ENCODE data around the gene C1orf174.

C1orf174 gene

GRCh38 chr1:3883194-3883925 lies 16.7 kb downstream of the C1orf174 start:
- H3K4me3 ChIP-seq (ENCODE audit: low read depth, low read length), result no peak overlapping the region
- TF ChIP-seq, protein P1, sequence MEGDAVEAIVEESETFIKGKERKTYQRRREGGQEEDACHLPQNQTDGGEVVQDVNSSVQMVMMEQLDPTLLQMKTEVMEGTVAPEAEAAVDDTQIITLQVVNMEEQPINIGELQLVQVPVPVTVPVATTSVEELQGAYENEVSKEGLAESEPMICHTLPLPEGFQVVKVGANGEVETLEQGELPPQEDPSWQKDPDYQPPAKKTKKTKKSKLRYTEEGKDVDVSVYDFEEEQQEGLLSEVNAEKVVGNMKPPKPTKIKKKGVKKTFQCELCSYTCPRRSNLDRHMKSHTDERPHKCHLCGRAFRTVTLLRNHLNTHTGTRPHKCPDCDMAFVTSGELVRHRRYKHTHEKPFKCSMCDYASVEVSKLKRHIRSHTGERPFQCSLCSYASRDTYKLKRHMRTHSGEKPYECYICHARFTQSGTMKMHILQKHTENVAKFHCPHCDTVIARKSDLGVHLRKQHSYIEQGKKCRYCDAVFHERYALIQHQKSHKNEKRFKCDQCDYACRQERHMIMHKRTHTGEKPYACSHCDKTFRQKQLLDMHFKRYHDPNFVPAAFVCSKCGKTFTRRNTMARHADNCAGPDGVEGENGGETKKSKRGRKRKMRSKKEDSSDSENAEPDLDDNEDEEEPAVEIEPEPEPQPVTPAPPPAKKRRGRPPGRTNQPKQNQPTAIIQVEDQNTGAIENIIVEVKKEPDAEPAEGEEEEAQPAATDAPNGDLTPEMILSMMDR (IDR thresholded peaks at IDR 0.05; ENCODE audit: insufficient read depth, low read depth, low read length, missing control alignments), result no peak
- no peak for DNase-seq (ENCODE audit: low read depth)

- no peak for DNase-seq (ENCODE audit: low read depth)
- TF ChIP-seq, protein P1 (IDR thresholded peaks at IDR 0.05; ENCODE audit: insufficient read depth, low read depth, low read length, missing control alignments), result no peak
- H3K4me3 ChIP-seq (ENCODE audit: low read depth, low read length), result no peak overlapping the region
These were observed 18.9 kb downstream of the C1orf174 start for GRCh38 chr1:3881193-3881480.

DNA sequence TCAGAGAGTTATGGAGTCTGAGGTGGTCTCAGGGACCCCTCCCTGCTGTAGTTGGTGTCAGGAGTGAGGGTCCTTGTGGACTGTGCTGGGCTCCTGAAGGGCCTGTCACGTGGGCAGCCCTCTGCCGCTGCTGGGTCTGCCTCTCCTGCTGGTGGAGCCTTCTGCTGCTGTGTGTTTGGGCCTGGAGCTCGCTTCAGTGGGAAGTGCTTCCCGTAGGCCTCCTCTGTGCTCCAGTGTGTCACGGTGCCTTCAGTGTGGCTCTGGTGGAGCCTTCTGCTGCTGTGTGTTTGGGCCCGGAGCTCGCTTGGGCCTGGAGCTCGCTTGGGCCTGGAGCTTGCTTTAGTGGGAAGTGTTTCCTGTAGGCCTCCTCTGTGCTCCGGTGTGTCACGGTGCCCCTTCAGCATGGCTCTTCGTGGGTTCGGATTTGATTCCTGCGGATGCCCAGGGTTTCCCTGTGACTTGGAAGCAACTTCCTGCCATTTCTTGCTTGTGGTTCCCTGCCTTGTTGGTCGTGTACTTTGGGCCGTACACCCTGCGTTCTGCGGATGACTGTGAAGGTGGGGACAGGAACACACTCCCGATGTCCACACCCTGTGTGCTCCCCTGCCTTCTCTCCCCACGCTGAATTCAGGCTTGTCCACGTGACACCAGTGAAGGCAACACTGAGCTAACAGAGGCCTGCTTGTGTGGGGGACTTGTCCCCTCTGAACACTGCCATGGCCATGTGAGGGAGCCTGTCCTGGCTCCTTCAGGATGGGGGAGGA lies 19.5 kb downstream of the C1orf174 start:
- no peak overlapping the region for H3K4me3 ChIP-seq (ENCODE audit: low read depth, low read length)
- DNase-seq (ENCODE audit: low read depth), result no peak
- TF ChIP-seq, protein P1 (IDR thresholded peaks at IDR 0.05; ENCODE audit: insufficient read depth, low read depth, low read length, missing control alignments), result no peak

DNA sequence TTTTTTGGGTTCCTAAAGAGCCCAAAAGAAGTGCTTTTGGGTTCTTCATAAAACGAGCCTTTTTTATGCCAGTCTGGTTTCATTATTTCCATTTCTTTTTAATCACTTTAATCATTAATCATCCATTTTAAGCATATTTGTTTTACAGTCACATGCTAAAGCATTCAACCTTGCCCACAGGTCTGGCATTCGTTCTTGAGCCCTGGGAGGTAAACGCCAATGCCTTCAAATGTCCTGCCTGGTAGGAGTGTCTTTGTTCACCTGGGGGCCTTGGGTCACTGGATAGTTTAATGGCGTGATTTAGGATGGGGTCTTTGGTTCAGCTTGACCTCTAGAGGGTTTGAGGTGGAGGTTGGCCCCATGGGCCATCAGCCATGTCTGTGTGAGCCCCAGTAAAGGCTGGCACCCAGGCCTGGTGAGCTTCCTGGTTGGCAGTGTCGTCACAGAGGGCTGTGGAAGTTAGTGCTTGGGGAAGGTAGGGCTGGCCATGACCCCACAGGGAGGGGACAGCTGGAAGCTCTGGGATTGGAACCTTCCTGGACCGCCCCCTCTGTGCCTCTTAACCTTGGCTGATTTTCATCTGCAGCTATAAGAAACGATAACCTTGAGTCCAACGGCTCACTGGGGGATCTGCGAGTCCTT lies 20.2 kb downstream of the C1orf174 start:
- no peak overlapping the region for H3K4me3 ChIP-seq (ENCODE audit: low read depth, low read length)
- no peak for DNase-seq (ENCODE audit: low read depth)
- TF ChIP-seq, protein P1 (IDR thresholded peaks at IDR 0.05; ENCODE audit: insufficient read depth, low read depth, low read length, missing control alignments), result no peak

DNA sequence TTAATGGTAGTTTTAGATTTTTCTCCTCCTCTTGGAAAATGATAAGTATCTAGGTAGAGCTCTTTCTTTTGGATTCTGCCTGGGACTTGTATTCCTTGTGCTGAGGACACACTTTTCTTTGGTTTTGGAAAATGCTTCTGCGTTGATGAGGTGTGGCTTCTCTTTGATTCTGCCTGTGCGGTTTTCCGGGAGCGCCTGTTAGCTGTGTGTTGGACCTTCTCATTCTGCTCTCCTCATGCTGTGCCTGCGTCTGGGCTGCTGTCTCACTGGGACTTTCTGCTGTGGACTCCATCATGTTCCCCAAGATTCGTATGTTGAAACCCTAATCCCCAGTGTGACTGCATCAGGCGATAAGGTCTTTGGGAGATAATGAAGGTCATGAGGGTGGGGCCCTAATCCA lies 21.0 kb downstream of the C1orf174 start:
- no peak overlapping the region for H3K4me3 ChIP-seq (ENCODE audit: low read depth, low read length)
- TF ChIP-seq, protein P1 (IDR thresholded peaks at IDR 0.05; ENCODE audit: insufficient read depth, low read depth, low read length, missing control alignments), result no peak
- no peak for DNase-seq (ENCODE audit: low read depth)

DNA sequence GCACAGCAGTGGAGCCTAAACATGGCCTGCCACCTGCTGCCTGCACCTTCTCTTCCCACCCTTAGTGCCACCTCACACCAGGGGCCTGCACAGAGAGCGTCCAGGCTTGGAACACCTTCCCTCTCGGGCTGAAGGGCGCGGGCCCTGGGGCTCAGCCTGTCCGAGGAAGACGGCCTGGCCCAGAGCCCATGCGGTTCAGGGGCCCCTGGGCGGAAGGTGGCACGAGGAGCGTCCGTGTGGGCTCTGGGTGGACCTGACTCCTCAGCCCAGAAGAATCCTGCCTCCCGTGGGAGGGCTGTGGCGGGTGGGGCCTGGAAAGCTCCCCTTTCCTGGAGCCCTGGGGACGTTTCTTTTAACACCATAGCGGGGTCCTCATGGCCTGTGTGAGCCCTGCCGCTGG lies 23.4 kb downstream of the C1orf174 start:
- no peak for DNase-seq (ENCODE audit: low read depth)
- no peak overlapping the region for H3K4me3 ChIP-seq (ENCODE audit: low read depth, low read length)
- TF ChIP-seq, protein P1 (IDR thresholded peaks at IDR 0.05; ENCODE audit: insufficient read depth, low read depth, low read length, missing control alignments), result no peak
